Measurements from ENCODE around the gene RIT2.

RIT2 gene

GRCh38 chr18:42854558-42854957 lies 260.9 kb downstream of the RIT2 start:
- Histone ChIP-seq H3K36me3 (replicated peaks; ENCODE audit: low read depth, low read length) (peaks cover 6% of the 10 kb centered on the region), H3K9me3 (ENCODE audit: insufficient read depth, low read length) (no peaks in the 10 kb centered on the region), H3K27me3 (ENCODE audit: low read depth, low read length) (no peaks in the 10 kb centered on the region), H3K27ac (ENCODE audit: low read length) (no peak overlapping the region), H3K79me2 (ENCODE audit: low read length) (no peaks in the 10 kb centered on the region), H3K4me1 (ENCODE audit: low read length) (peaks cover 12% of the 10 kb centered on the region), H4K20me1 (ENCODE audit: insufficient read depth, low read length) (no peaks in the 10 kb centered on the region), H3K4me2 (ENCODE audit: low read length) (no peak overlapping the region), H2AFZ (ENCODE audit: low read depth, low read length) (no peak overlapping the region), H3K4me3 (ENCODE audit: low read length) (no peak overlapping the region), H3K9ac (ENCODE audit: low read length) (no peak overlapping the region)
- TF ChIP-seq CTCF (IDR thresholded peaks at IDR 0.05; ENCODE audit: low read depth, low read length) (no peak), EZH2phosphoT487 (IDR thresholded peaks at IDR 0.05; ENCODE audit: low read depth) (no peak)

- TF ChIP-seq EZH2phosphoT487 (IDR thresholded peaks at IDR 0.05; ENCODE audit: low read depth) (no peak), CTCF (IDR thresholded peaks at IDR 0.05; ENCODE audit: low read depth, low read length) (no peak)
- Histone ChIP-seq H3K79me2 (ENCODE audit: low read length) (no peaks in the 10 kb centered on the region), H3K9ac (ENCODE audit: low read length) (no peak overlapping the region), H4K20me1 (ENCODE audit: insufficient read depth, low read length) (no peaks in the 10 kb centered on the region), H2AFZ (ENCODE audit: low read depth, low read length) (no peak overlapping the region), H3K4me2 (ENCODE audit: low read length) (no peak overlapping the region), H3K36me3 (replicated peaks; ENCODE audit: low read depth, low read length) (no peaks in the 10 kb centered on the region), H3K4me1 (ENCODE audit: low read length) (no peaks in the 10 kb centered on the region), H3K4me3 (ENCODE audit: low read length) (no peak overlapping the region), H3K27me3 (ENCODE audit: low read depth, low read length) (no peaks in the 10 kb centered on the region), H3K9me3 (ENCODE audit: insufficient read depth, low read length) (no peaks in the 10 kb centered on the region), H3K27ac (ENCODE audit: low read length) (no peak overlapping the region)
Measured at GRCh38 chr18:42850174-42851083, 265.1 kb downstream of the RIT2 start.

DNA sequence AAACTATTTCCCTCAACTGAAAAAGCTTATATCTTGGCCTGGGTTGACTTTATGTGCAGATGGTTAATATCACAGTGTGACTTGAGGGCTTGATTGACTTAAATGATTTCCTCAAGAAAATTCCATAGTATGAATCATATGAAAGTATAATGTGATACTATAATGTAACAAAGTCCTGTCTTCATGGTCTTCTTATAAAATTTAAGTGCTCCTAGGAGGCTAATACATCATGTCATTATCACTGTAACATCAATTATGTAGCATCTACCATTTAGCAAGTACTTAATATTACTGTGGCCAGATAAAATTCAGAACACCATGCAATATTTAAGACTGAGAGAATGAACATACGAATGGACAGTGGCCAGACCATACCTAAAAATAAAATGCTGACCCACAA lies 276.1 kb downstream of the RIT2 start:
- Histone ChIP-seq H3K27me3 (ENCODE audit: low read depth, low read length) (no peaks in the 10 kb centered on the region), H3K4me3 (ENCODE audit: low read length) (no peak overlapping the region), H3K79me2 (ENCODE audit: low read length) (no peaks in the 10 kb centered on the region), H3K4me1 (ENCODE audit: low read length) (no peaks in the 10 kb centered on the region), H3K27ac (ENCODE audit: low read length) (no peak overlapping the region), H2AFZ (ENCODE audit: low read depth, low read length) (no peak overlapping the region), H3K36me3 (replicated peaks; ENCODE audit: low read depth, low read length) (no peaks in the 10 kb centered on the region), H3K9me3 (ENCODE audit: insufficient read depth, low read length) (no peaks in the 10 kb centered on the region), H3K9ac (ENCODE audit: low read length) (no peak overlapping the region), H4K20me1 (ENCODE audit: insufficient read depth, low read length) (no peaks in the 10 kb centered on the region), H3K4me2 (ENCODE audit: low read length) (no peak overlapping the region)
- TF ChIP-seq CTCF (IDR thresholded peaks at IDR 0.05; ENCODE audit: low read depth, low read length) (no peak), EZH2phosphoT487 (IDR thresholded peaks at IDR 0.05; ENCODE audit: low read depth) (no peak)

DNA sequence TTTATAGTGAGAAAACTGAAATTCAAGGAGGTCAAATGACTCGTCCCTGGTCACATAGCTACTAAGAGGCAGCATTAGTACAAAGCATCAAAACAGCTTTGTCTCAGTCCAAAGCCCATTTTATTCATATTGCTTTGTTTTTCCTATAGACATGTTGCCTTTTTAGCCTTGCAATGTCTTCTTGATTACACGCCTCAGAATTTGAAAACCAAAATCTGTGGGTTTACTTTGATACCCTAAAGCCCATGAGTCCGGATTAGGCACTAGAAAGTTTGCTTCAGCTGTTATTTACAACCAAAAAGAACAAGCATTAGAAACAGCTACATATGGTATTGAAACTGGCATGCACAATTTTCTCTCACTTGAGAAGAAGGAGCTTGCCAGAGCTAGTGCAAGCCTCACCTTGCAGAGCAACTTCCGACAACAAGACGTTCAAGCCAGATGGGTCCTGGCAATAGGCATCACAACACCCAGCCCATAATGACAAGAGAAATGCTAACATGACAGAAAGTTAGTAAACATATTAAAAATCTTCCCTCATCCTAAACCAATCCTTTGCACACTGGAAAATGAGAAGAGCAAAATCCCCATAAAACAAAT lies 276.8 kb downstream of the RIT2 start:
- Histone ChIP-seq H2AFZ (ENCODE audit: low read depth, low read length) (no peak overlapping the region), H3K9me3 (ENCODE audit: insufficient read depth, low read length) (no peaks in the 10 kb centered on the region), H3K4me2 (ENCODE audit: low read length) (no peak overlapping the region), H3K79me2 (ENCODE audit: low read length) (no peaks in the 10 kb centered on the region), H3K4me1 (ENCODE audit: low read length) (no peaks in the 10 kb centered on the region), H3K36me3 (replicated peaks; ENCODE audit: low read depth, low read length) (no peaks in the 10 kb centered on the region), H3K4me3 (ENCODE audit: low read length) (no peak overlapping the region), H3K9ac (ENCODE audit: low read length) (no peak overlapping the region), H3K27me3 (ENCODE audit: low read depth, low read length) (no peaks in the 10 kb centered on the region), H3K27ac (ENCODE audit: low read length) (no peak overlapping the region), H4K20me1 (ENCODE audit: insufficient read depth, low read length) (no peaks in the 10 kb centered on the region)
- TF ChIP-seq EZH2phosphoT487 (IDR thresholded peaks at IDR 0.05; ENCODE audit: low read depth) (no peak), CTCF (IDR thresholded peaks at IDR 0.05; ENCODE audit: low read depth, low read length) (no peak)

Measured in OCI-LY3 (cell line).